HG02840 (cell line): ENCODE results near the gene SETSIP.
"Not testable (repeated sequence)": the region's sequence is repeated elsewhere in the genome, so short reads cannot be mapped to it uniquely, and the experiment has no call there.

Source experiments
- ATAC-seq: cut with Tn5 transposase; IDR thresholded peaks from one replicate; pipeline ENCODE4 v1.9.1; 2021; ENCODE audit warnings: mild to moderate bottlenecking, moderate library complexity, moderate number of reproducible peaks; ENCODE audit not compliant: unreplicated experiment, low FRiP score

Gene SETSIP

DNA sequence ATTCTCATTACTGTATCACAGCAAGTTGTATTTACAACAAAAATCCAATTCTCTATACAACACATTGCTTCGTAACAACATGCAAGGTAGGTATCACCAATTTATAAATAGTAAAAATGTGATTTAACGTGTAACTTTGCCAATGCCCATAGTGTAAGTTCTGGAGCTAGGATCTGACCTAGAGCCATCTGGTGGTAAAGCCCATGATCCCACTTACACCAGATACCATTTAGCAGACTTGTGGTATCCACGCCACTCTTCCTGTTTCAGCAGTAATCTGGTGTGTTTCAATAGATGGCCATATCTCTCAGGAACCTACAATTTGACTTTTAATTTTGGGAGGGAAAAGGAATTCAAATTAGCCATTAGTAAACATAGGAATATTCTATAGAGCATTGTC is 10.2 kb downstream of the SETSIP start:
- ATAC-seq = no peak

DNA sequence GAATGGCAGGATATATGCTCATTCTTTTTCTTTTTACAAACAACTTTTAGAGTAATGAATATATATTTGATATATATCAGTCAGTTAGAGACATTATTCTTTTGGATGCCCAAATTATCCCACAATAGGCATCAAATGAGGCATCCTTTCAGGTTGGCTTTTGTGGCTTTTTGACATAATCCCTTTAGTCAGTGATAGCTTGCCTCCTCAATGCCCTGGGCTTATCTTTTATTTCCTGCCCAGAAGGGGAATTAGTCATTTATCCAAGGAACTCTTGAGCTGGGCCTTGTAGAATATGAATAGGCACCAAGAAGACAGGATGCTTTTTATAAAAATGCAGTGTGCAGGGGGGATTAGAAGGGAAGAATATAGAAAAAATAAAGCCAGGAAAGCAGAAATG is 23.3 kb downstream of the SETSIP start:
- no peak for ATAC-seq

GRCh38 chr1:92045766-92046495 is 29.3 kb downstream of the SETSIP start:
- ATAC-seq = no peak

GRCh38 chr1:92043621-92044020 is 31.6 kb downstream of the SETSIP start:
- ATAC-seq = no peak

DNA sequence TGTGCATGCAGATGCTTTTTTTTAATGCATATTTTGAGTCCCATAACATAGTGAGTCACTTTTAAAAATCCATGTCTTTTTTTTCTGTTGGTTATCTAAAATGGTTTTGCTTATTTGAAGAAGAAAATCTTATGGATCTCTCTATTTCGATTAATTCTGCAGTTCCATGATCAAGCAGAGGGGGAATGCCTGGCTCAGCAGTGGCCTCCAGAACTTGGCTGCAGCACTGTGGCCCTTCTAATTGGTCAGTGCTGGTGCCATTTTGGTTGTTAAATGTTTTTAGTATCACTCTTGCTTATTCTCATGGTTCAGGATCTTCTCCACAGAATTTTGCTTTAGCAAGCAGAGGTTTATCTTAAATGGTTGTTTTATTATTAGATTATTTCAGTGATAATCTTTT is 34.2 kb downstream of the SETSIP start:
- no peak for ATAC-seq

- no peak for ATAC-seq
These were observed 36.4 kb downstream of the SETSIP start for GRCh38 chr1:92038695-92039346.

- no peak for ATAC-seq
These were observed 37.8 kb downstream of the SETSIP start for GRCh38 chr1:92037400-92037799.

DNA sequence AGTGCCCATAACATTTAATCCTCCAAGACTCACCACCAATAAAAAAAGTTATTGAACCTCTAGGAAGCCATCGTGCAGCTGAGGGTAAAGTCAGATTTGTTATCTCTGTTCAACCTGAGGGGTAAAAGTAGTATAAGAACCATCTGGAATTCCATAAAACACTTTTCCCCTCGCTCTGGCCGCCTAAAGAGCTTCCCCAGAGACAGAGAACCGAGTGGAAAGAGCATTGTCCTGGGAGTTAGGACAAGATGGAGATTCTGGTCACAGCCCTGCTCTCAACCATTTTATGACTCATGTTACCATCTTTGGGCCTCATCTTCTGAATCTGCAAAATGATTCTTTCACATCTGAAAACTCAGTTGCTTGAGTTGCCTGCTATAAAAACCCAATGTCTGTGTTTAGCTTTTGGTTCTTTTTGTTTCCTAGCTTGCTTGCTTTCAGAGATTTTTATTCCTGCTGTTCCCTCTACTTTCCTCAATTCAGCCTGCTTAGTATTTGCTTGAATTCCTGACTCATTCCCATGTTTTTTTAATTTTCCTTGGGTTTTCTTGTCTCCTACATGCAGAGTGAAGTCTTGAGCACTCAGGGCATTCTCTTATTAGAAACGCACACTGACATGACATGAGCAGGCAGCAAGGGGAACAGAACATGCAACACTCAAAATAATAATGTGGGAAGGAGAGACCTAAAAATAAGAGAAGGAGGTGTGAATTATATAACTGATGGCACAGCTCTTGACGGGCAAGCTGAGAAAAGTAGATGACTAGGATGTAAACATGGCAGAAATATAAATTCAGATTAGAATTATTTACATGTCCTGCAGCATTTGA is 43.7 kb downstream of the SETSIP start:
- no peak for ATAC-seq

DNA sequence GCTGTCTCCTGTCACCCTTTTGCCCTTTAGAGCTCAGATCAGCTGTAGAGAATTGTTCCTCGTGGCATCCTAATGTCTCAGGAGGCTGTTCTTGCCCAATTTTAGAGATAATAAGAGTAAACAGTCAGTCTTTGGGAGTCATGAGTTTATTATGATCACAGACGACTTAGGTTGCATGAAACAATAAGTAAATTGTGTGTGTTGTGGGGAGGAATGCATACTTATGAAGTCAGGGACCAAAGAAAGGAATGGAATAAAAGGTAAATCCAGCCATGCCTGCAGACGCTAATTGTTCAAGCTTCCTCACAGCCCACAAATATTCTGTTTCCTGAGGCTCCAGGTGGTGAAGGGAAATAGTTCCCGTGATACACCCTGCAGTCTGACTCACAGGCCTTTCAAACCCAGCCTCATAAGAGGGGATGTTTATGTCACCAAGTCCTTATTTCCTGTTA is 44.5 kb downstream of the SETSIP start:
- no peak for ATAC-seq

GRCh38 chr1:92029241-92029922 is 45.8 kb downstream of the SETSIP start:
- no peak for ATAC-seq

- no peak for ATAC-seq
These were observed 48.4 kb downstream of the SETSIP start for GRCh38 chr1:92026806-92027205.

GRCh38 chr1:92026042-92026441 is 49.2 kb downstream of the SETSIP start:
- not testable (repeated sequence) for ATAC-seq
